Stimulated activated CD8-positive, alpha-beta memory T cell treated with anti-CD3 and anti-CD28 coated beads, Interleukin-12 subunit alpha, Interleukin-12 subunit beta, amount 100 ng/mL, for 24 hours (primary cell): Measurements from ENCODE around the gene RBBP8.
"Not testable (repeated sequence)": the region's sequence is repeated elsewhere in the genome, so short reads cannot be mapped to it uniquely, and the experiment has no call there.

Source experiments
- DNase-seq: peaks from one replicate; pipeline ENCODE4 v3.0.0-alpha.2; 2020; ENCODE audit errors: extremely low read depth

The RBBP8 gene

GRCh38 chr18:22933206-22933965 is at the start of gene RBBP8:
Gene RBBP8, plus strand, starts transcription at chr18:22933328. Its CDS starts 3,524 bp downstream, at chr18:22936852.
- peak; percentile 62 for DNase-seq

DNA sequence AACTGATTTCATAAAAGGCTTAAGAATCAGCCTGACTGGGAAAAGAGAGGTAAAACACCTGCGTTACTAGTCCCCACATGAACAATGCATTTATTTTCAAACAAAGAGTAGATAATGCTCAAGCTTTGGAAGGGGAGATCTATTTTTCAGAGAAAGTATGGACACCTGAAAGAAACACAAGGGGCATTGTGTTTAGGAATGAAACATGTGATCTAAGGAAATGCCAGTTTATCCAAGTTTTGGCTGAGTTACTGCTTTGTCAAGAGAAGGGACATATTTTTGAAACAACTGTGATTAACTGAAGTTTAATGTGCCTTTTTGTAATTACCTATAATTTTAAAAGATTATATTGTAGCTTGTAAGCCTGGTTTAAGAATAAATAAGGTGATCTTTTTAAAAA is 49.3 kb upstream of the RBBP8 start:
- no peak for DNase-seq

DNA sequence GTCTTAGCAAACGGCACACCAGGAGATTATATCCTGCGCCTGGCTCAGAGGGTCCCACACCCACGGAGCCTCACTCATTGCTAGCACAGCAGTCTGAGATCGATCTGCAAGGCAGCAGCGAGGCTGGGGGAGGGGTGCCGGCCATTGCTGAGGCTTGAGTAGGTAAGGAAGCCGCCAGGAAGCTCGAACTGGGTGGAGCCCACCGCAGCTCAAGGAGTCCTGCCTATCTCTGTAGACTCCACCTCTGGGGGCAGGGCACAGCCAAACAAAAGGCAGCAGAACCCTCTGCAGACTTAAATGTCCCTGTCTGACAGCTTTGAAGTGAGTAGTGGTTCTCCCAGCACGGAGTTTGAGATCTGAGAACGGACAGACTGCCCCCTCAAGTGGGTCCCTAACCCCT is 47.4 kb upstream of the RBBP8 start:
- not testable (repeated sequence) for DNase-seq

DNA sequence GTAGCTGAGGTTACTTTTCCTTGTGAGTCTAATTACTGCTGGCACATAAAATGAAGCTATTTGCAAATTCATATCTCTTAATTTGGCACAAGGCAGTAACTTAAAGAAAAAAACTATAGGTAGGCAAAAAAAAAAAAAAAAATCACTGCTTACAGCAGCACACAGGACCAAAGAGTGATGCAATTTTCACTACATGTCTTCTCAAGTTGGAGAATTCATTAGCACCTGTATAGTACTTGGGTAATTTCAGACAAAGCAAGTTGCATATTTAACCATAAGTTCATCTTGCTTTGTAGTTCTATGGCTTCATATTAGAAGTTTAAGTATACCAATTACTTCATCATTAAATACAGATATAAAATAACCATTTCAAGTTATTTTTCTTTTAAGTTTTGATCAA is 33.7 kb upstream of the RBBP8 start:
- no peak for DNase-seq

DNA sequence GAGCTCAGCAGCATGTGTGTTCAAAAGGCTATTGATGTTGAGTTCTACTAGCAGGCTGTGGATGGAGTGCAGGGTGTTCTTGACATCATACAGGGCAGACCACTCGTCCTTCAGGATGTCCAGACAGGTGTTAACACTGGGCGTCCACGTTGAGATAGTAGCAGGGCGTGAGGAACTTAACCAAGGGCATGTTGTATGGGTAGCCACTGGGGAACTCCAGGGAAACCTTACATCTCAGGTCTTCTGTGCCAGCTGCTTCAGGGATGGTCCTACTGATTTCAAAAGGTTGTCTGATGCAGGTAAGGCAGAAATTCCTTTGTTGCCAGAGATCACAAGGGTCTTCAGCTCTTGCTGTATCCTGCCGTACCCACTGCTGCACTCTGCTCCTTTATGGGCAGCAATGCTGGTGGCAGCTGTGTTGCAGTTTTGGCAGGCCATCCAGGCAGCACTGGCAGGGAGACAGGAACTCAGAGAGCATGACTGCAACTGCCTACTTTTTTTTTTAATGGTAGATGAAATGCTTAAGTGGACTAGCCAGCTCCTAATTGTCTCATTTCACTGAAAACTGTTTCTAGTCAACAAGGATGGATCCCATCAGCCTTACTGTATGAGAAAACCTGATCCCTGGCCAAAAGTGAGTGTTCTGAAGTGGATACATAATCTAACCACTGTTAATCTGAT is 32.4 kb upstream of the RBBP8 start:
- no peak for DNase-seq

DNA sequence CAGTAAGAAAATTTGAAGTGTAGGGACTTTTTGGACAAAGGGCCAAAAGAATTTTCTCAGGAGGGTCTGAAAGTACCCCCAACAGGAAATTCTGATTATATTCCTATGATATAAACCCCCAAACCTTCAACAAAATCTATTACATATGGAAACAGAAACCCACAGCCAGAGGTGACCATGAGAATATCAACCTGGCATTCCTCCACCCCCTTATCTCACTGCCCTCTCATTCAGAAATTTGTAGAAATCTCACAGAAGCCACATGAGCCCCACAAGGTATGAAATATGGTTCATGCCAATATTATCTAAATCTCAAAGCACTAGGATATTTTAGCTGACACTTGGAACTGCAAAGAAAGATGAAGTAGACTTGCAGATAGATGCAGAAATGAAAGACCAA is 31.0 kb upstream of the RBBP8 start:
- DNase-seq: no peak

DNA sequence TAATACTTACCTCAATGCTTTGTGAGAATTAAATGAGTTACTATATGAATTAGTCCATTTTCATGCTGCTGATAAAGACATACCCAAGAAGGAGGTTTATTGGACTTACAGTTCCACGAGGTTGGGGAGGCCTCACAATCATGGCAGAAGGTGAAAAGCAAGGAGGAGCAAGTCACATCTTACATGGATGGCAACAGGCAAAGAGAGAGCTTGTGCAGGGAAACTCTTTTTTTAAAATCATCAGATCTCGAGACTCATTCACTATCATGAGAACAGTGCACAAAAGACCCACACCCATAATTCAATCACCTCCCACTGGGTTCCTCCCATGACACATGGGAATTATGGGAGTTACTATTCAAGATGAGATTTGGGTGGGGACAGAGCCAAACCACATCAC is 29.9 kb upstream of the RBBP8 start:
- not testable (repeated sequence) for DNase-seq

DNA sequence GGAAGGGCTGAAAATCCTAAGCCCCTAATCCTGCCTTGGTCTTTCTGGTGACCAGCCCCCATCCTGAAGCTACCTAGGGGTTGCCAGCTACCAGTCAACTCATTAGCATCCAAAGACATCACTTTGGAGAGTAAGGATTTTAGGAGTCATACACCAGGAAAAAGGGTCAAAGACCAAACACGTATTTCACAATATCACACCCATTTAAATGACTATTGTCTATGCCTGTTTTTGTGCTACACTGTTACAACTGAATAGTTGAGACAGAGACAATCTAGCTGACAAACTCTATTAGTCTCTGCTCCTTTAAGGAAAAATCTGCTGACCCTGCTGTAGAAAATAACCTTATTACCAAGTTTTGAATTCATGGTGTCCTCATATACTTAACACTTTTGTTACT is 21.0 kb upstream of the RBBP8 start:
- no peak for DNase-seq

GRCh38 chr18:22912835-22913234 is 20.3 kb upstream of the RBBP8 start:
- DNase-seq: no peak

- no peak for DNase-seq
These were observed 19.3 kb upstream of the RBBP8 start for GRCh38 chr18:22913861-22914260.

- no peak for DNase-seq
These were observed 18.5 kb upstream of the RBBP8 start for GRCh38 chr18:22914633-22915032.

- no peak for DNase-seq
These were observed 17.8 kb upstream of the RBBP8 start for GRCh38 chr18:22915337-22915736.

DNA sequence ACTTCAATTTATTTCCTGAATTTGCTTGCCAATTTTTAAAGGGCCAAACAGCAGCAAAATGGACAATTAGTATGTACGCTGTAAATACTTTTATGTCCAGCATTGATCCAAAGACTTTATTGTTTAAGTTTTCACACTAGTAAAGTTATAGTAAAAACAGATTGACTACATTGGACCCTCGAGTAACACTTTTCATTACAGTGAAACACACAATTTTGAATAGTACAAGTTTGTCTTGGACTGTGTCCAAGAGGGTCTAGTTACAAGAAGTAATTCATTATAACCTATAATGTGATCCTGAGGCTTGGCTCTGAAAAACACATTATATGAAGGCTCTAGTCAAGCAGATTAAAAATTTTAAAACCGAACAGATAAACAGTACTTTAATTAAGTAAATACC is 11.4 kb upstream of the RBBP8 start:
- DNase-seq: no peak

GRCh38 chr18:22924589-22924988 is 8.5 kb upstream of the RBBP8 start:
- DNase-seq: no peak

DNA sequence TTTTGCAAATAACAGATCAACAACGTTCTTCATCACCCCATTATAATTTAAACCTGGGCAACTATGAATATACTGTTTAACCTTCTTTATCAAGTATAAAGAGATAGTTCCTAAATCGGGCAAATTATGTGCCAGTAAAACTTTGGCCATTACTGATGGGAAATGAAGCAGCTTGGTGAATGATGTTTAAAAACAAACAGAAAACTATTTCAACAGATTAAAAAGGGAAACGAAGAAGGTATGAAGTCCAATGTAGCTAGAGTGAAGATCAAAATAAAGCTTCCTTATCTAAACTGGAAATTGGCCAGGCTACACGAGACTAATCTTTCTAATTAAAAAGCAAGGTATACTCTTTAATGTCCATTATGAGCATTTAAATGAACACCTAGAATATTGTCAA is 6.7 kb upstream of the RBBP8 start:
- DNase-seq: no peak

GRCh38 chr18:22928339-22928738 is 4.8 kb upstream of the RBBP8 start:
- no peak for DNase-seq

DNA sequence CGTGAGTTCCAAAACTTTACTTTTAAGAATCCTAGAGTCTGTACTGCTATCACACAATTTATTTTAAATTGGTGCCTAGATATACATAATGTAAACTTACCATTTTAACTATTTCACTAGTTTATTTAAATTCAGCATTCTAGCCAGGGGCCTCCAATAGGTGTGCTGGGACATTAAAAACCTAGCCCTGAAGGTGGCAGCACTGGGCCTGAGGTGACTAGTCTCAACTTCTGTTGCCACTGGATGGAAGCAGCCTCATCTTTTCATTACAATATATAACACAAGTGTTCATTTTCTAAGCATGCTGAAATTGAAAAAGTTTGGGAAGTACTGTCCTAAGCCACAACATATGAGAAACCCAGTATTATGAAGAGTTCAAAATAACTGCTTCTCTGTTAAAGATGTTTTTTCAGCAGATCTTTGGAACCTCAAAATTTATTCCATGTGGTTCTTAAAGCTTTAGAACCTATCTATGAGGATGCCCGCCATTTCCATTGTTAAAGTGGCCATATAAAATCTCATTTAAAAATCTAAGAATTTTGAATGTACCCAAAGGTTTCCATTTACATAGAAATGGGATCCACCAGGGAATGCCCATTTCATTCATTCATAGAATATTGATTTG is 2.9 kb upstream of the RBBP8 start:
- peak; percentile 39 for DNase-seq

DNA sequence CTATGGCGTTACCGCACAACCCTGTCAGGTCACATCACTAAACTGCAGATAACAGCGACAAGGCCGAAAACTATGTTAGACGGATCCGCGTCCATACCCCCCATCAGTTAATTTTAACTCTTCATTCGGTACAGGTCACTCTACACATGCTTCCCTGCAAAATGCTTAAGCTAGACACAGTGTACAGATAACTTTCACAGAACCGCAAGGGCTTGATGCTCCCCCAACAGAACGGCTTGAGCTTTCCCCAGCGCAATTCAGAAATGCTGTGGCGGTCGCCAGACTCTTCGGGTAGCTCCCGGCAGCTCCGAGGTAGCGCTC is 283 bp upstream of the RBBP8 start:
- no peak for DNase-seq

DNA sequence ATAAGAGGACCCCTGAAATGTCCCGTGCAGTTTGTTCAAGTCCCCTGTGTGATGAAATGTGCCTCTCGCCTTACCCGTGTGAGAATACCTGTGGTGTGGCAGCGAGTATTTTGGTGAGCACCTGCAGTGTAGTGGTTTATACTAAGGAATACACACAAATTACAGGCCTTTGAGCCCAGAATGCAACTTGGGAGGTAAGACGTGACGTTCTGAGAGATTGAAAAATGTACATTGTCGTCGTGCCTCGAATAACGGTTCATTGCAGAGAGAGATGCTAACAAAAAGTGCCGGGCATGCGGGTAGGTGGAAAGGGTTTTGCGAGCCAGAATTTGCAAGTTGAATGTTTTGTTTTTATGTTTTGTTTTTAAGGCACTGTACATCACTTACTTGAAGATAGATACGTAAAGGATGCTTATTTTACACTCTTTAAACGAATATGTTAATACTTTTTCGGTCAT is 867 bp downstream of the RBBP8 start:
- DNase-seq: no peak

DNA sequence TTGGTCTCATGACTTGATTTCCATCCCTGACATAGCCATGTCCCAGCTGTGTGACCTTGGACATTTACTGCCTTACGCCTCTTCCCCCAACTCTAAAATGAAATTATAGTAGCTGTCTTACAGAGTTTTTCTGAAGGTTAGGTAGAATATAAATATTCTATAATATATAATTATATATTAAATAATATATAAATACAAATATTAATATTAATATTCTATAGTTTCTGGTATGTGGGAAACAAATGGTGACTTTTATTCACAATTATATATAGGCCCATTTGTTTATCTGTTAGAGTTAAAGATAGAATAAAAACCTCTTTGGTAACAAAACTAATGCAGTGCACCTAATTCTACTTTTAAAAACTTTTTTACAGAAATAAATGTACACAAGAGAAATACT is 1.7 kb downstream of the RBBP8 start:
- no peak for DNase-seq

- DNase-seq: no peak
These were observed 2.3 kb downstream of the RBBP8 start for GRCh38 chr18:22935431-22935830.

DNA sequence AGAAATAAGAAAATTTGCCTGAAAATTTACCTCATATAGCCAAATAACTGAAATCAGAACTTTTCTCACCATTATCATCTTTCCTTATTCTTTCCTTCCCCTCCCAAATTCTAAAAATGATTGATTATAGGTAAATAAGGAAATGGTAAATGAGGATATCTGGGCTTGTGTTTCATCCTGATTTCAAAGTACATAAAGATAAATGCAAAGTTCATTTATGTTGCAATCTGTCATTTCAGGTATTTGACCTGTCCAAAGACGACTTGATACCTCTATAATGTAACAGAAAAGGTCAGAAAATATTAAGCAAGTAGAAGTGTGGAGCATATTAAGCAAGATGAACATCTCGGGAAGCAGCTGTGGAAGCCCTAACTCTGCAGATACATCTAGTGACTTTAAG is 3.4 kb downstream of the RBBP8 start:
- no peak for DNase-seq

- DNase-seq: no peak
These were observed 6.5 kb downstream of the RBBP8 start for GRCh38 chr18:22939649-22940048.
